Fibroblast of peridontal ligament (primary cell): ENCODE data around the gene MT1B.
"Not testable (repeated sequence)": the region's sequence is repeated elsewhere in the genome, so short reads cannot be mapped to it uniquely, and the experiment has no call there.

Experiments
- DNase-seq: peaks from one replicate; pipeline ENCODE4 v3.0.0-alpha.2; 2010; ENCODE audit errors: extremely low read depth

Gene MT1B

DNA sequence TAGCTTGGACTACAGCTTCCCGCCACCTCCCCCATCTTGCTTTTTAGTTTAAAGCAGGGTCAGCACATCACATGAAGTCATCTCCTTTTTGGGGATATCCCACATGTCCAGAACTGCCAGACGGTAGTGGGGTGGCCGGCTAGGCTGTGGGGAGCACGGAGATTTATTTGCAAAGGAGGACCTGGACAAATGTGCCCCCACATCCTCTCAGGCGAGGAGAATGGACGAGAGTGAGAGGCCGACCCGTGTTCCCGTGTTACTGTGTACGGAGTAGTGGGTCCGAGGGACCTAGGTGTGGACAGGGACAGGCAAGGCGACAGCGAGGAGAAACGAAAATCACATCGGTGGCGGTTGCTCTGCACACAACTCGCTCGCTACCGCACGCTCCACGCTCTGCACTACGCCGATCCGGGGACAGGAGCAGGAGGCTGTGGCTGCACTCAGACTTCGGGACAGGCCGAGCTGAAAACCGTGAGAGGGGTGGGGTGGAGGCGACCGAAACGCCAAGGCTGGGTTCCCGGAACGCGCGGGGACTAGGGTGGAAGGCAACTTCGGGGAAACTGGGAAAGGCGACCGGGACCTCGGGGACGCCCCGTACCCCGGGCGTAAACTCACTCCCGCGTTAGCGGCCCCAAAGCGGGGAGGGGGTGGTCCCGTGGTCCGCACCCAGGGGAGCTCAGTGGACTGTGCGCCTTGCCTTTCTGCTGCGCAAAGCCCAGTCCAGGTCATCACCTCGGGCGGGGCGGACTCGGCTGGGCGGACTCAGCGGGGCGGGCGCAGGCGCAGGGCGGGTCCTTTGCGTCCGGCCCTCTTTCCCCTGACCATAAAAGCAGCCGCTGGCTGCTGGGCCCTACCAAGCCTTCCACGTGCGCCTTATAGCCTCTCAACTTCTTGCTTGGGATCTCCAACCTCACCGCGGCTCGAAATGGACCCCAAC is 13.6 kb upstream of the MT1B start, which contains the start of gene MT1A:
TSS of gene MT1A (plus strand) at position 853 of the 937 bp plus-strand sequence. CDS start at position 926, 73 bp downstream.
- DNase-seq, result peak; percentile 20

DNA sequence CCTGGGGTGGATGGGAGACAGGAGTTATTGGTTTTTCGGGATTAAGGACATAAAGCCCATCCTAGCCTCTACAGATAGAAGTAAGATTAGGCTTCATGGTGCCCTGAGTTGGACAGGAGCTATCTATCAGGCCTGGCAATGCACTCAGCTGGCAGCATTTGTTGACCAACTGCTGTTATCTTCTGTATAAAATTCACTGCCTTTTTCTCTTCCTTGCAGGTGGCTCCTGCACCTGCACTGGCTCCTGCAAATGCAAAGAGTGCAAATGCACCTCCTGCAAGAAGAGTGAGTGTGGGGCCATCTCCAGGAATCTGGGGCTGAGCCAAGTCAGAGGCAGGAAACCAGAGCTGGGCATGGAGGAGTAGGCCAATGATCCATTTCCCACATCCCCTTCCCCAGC is 12.6 kb upstream of the MT1B start:
- DNase-seq, result no peak

DNA sequence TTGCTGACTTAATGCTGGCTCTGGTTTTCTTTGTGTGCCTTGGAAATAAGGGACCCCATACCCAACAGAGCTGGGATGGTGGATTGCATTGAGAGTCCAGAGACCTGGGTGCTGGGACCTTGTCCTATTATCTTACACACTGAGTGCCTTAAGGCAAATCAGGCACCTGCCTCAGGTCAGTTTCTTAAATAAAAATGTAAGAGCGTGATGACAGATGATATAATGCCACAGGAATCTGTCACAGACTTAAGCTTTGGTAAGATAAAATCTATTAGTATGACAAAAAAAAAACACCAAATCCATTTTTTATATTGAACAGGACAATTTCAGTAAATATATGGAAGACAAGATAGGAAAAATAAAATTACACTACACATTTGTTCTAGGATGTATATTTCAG is 11.6 kb upstream of the MT1B start:
- no peak for DNase-seq

DNA sequence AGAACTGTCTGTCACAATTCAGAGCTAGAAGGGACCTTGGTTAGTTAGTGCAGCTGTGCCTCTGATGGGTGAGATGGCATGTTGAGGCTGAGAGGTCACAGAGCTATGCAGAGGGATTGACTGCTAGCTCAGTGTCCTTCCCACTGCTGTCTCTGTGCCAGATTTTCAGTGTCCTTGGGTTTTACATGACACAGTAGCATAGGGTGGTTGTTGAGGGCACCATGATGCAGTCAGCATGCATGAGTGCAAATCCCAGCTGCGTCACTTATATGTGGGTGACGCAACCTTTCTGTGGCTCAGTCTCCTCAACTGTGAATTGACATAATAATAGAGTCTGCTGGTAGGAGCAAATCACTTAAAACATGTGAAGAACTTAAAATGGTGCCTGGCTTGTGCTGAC is 10.5 kb upstream of the MT1B start:
- DNase-seq, result no peak

DNA sequence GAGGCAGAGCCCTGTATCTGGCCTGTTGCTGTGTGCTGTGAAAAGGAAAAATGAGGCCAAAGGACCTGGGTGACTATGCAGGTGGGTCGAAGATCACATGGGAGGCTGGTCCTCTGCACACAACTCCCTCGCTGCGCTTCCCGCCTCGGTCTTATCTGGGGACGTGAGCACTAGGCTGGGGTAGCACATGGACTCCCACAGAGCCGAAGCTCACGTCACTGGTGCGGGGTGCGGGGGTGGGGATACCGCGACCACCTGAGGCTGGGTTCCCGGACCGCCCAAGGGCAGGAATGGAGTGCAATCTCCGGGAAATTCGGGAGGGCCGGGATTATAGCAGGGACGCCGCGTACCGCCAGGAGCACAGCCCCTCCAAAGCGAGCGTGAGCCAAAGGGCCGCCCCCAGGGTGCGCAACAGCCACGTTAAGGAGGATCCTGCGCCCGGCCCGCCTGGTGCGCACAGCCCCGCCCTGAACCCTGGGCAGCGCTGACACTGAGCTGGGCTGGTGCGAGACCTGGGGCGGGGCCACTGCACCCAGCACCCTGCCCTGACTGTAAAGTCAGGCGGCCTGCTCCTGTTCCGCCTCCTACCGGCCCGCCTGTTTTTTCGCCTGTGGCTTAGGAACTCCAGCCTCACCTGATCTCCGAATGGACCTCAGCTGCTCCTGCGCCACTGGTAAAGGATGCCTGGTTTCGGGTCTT is 8.5 kb upstream of the MT1B start:
- peak; percentile 17 for DNase-seq

DNA sequence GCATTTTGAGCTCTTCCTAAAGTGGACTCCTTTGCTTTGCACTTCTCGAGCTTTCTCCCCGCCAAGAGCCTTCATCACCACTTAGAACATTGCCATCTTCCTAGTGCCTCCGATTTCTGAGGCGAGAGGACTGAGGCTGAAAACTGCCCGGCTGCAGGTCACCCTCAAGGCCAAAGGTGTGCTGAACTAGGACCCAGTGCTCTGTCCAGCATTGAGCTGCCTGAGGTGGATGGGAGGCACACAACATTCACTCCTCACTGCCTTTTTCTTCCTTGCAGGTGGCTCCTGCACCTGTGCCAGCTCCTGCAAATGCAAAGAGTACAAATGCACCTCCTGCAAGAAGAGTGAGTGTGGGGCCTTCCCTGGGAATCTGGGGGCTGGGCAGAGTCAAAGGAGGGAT is 7.9 kb upstream of the MT1B start:
- DNase-seq, result no peak

DNA sequence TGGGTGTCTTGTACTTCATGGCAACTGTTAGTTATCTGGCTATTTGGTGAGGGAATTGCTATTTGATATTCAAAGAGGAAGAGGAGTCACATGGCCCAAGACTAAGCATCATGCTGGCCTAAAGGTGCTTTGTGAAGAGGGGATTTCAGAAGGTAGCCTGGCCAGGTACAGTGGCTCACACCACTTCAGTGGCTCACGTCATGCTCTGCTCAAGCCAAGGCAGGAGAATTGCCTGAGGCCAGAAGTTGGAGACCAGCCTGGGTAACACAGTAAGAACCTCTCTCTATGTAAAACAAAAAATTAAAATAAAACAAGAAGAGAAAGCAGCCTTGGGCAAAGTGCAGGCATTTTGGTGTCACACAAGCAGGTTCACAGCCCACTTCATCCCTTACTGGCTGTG is 6.4 kb upstream of the MT1B start:
- DNase-seq, result no peak

DNA sequence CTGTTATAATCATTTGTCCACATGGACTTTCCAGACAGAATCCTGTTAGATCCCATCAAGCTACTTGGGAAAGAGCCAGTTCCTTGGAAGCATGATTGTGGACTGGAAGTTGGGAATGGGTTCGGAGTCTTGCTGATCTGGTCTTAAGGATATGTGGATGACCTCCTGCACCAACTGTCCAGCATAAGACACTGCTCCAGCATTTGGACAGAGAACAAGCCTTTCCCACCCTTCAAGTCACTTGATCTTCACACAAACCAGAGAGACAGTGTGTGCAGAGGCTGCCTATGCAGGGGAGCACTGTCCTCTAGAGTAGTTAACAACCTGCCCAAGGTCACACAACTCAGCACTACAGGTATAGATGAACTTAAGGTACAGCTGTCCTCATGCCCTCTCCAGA is 5.8 kb upstream of the MT1B start:
- DNase-seq, result no peak

DNA sequence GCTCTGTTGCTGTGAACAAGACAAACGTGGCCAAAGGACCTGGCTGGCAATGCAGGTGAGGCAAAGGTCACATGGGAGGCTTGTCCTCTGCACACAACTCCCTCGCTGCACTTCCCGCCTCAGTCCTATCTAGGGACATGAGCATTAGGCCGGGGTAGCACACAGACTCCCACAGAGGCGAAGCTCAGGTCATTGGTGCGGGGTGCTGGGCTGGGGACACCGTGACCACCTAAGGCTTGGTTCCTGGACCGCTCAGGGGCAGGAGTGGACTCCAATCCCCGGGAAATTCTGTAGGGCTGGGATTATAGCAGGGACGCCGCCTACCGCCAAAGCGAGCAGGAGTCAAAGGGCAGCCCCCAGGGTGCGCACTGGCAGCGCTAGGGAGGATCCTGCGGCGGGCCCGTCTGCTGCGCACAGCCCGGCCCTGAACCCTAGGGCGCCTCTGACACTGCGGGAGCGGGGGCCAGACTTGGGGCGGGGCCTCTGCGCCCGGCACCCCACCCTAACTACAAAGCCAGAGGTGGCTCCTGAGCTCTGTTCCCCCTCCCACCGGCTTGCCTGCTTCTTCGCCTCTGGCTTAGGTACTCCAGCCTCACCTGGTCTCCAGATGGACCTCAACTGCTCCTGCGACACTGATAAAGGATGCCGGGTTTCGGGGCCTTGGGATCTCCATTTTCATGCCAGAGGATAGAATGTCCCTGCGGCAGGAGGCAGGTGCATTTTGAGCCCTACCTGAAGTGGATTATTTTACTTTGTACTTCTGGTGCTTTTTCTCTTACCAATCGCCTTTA is 3.9 kb upstream of the MT1B start:
- no peak for DNase-seq

DNA sequence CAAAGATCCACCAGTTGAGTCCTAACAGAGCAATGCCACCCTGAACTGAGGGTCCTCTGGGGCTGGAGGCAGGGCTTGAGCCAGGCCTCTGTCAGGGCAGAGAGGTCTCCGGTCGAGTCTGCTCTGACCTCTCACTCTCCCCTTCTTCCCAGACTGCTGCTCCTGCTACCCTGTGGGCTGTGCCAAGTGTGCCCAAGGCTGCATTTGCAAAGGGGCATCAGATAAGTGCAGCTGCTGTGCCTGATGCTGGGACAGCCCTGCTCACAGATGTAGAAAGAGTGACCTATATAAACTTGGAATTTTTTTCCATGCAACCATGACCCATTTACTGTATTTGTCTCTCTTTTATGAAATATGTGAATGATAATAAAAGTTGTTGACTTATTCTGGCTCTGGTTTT is 2.4 kb upstream of the MT1B start:
- no peak for DNase-seq

DNA sequence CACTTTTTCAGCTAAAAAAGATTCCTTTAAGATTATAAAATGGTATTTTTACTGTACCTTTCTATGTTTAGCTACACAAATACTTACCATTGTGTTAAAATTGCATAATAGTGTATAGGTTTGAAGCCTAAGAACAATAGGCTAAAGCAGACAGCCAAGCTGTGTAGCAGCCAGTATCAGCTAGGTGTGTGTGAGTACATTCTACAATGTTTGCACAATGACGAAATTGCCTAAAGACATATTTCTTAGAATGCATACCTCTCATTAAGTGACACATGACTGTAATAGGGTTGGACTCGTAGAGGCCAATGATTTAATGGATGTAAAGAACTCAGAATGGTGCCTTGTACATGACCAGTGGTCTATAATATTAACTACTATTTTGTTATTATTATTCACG is 1.9 kb upstream of the MT1B start:
- DNase-seq, result no peak

DNA sequence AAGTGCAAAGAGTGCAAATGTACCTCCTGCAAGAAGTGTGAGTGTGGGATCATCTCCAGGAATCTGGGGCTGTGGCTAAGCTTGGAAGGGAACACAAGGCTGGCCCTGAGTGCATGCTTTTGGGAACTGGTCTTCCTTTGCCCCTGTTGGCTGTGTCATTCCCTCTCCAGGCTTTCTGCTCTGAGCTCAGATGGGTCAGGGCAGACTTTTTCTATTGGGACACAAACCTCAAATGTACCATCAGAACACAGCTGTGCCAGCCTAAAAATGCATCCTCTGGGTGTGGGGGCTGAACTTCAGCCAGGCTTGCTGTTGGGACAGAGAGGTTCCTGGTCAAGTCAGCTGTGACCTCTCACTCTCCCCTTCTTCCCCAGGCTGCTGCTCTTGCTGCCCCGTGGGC is 914 bp downstream of the MT1B start:
- no peak for DNase-seq

DNA sequence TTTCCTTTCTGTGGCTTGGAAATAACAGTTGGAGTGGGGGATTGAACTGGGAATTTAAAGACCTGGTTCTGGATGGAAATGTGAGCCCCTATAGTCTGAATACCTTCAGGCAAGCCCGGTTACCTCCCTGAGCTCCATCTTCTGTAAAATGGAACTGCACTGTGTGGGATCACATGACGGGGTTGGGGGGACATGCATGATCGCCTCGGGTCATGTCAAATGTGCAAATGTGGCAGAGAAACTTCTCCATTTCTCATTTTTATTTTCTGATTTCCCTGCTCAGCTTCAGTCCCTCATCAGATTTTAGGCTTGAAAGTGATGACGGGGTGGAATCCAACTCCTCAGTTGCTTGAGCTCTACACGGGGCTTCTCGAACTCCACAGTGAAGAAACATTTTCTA is 1.5 kb downstream of the MT1B start:
- no peak for DNase-seq

DNA sequence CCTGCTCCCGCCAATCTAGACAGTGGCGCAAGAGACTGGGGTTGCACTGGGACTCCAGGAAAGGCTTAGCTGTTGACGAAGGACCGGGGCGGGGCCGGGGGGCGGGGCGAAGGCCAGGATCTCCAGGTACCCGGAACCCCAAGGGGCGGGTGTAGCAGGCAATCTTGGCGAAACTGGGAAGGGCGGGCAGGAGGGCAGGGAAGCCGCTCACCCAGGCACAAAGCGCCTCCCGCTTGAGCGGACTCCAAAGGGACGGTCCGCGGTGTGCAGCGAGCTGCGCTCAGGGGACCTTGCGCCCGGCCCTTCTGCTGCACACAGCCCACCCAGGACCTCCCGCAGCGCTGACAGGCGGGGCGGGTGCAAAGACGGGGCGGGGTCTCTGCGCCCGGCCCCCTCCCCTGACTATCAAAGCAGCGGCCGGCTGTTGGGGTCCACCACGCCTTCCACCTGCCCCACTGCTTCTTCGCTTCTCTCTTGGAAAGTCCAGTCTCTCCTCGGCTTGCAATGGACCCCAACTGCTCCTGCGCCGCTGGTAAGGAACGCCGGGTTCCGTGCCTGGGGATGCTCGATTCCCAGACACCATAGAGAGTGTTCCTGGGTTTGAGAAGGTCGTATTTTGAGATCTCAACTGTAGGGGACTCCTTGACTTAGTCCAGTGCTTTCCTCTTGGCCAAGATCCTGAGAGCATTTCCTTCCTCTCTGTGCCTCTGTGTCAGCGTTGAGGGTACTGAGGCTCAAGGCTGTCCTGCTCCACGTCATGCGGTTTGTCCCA is 6.1 kb downstream of the MT1B start, which contains the start of gene MT1F:
TSS of gene MT1F (plus strand) at position 405 of the 772 bp plus-strand sequence. CDS start at position 505, 100 bp downstream.
- DNase-seq, result no peak

DNA sequence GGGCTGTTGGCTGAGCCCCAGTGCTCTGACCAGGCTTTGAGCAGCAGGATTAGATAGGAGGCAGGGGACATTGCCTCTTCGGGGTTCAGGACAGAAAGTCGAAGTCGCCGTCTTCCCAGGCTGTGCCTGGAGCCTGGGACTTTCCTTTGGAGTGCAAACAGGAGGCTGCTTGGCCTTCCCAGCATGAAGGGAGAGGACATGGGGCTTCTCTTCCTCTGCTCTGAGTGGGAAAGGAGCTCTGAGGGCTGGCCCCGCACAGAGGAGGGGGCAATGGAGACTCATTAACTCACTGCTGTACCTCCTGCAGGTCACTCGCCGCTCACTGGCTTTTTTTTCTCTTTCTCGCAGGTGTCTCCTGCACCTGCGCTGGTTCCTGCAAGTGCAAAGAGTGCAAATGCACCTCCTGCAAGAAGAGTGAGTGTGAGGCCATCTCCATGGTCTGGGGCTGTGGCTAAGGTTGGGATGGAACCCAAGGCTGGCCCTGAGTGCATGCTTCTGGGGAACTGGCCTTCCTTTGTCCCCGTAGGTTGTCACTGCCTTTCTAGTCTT is 6.7 kb downstream of the MT1B start:
- DNase-seq, result no peak

DNA sequence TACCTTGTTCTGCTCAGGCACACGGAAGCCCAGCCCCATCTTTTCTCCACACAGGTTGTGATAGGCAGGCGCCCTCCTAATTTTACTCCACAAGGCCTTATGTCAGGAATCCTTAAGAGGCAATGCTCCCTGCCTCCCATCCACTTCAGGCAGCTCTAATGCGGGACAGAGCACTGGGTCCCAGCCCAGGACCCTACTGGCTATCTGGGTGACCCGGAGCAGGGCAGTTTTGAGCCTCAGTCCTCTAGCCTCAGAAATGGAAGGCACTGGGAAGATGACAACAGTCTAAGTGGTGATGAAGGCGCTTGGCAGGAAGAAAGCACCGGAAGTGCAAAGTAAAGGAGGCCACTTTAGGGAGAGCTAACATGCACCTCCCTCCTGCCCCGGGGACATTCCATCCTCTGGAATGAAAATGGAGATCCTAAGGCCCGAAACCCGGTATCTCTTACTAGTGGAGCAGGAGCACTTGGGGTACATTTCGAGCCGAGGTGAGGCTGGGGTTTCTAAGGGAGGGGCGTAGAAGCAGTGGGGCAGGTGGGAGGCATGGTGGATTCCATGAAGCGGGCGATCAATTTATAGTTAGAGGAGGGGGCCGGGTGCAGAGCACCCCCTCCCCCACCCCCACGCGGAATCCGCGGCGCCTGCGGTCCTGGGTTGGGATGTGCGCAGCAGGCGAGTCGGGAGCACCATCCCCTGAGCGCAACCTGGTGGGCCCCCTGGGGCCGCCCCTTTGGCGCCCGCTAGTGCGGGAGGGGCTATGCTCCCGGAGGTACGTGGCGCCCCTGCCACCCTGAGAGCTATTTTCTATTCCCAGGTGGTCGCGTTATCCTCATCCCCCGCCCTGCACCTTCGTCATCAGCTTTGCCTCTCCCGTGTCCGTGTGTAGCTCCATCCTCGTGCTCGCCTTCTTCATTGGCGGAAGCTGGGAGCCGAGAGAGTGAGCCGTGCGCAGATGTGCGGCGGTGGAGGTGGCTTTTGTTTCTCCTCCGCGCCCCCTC is 11.0 kb downstream of the MT1B start:
- DNase-seq, result no peak

DNA sequence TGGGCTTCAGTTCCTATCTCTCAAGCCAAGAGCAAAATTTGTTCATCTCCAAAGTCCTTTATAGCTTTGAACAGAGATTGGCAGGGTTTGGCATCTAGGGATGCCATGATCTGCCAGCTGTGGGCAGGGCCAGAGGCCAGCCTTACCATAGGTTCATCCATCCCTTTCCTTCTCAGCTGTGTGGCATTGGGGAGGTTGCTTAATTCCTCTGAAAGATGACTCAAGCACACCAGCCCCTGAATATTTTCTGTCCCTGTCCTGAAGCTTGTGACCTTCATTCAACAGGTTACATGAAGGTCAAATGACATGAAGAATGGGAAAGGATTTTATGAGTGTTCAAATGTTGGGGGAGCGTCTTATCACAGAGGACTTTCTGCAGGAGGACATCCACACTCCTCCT is 12.8 kb downstream of the MT1B start:
- DNase-seq, result no peak

DNA sequence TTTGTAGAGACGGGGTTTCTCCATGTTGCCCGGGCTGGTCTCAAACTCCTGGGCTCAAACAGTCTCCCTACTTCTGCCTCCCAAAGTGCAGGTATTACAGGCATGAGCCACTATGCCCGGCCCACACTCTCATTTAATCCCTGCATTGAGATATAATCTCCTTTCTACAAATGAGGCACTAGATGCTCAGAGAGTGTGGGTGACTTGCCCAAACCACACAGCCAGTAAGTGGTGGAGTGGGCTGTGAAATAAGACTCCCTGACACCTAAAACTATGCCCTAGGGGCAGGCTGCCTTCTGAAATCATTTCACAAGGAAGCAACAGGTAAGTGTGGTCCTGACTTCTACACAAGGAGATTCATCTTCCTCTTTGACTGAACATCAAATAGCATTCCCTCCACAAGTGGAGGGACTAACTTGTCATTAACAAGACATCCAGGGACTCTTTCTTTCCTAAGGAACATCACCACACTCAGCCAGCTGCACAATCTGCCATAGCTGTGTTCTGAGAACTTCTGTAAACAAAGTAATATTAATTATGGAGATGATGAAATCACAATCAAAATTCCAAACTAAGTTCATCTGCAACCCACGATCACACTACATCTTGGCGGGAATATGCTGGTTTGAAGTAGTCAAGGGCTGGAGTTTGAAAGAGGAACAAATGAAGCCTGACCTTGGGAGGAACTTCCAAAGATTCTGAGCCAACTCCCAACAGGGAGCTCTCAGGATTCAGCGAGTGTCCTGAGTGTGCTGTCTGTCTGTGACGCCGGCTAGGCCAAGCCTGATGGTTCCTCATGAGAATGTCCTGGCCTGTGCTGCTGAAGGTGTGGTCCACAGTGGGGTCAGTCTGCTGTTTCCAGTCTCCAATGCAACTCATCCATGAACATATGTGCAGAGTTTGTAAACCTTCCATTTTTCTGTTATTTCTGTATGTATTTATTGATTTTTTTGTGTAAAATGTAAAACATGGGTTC is 13.9 kb downstream of the MT1B start:
- DNase-seq, result not testable (repeated sequence)
